GM19395 (cell line): ENCODE results near the gene BIN1.

Experiments used
- ATAC-seq: cut with Tn5 transposase; IDR thresholded peaks from one replicate; pipeline ENCODE4 v1.9.1; 2021; ENCODE audit warnings: mild to moderate bottlenecking, moderate library complexity; ENCODE audit not compliant: unreplicated experiment

Gene BIN1

GRCh38 chr2:127063701-127064590 is 43.0 kb downstream of the BIN1 start:
- ATAC-seq: peak; percentile 7

GRCh38 chr2:127061375-127062273 is 45.3 kb downstream of the BIN1 start:
- no peak for ATAC-seq

- ATAC-seq: no peak
These were observed 46.5 kb downstream of the BIN1 start for GRCh38 chr2:127060264-127060945.

- ATAC-seq: no peak
These were observed 47.4 kb downstream of the BIN1 start for GRCh38 chr2:127059559-127059958.

GRCh38 chr2:127058954-127059252 is 48.1 kb downstream of the BIN1 start:
- ATAC-seq: no peak

GRCh38 chr2:127058246-127058953 is 48.6 kb downstream of the BIN1 start:
- no peak for ATAC-seq

GRCh38 chr2:127057371-127058245 is 49.3 kb downstream of the BIN1 start:
- no peak for ATAC-seq

- no peak for ATAC-seq
These were observed 50.2 kb downstream of the BIN1 start for GRCh38 chr2:127056631-127057370.

GRCh38 chr2:127056086-127056485 is 50.9 kb downstream of the BIN1 start:
- ATAC-seq: no peak

- no peak for ATAC-seq
These were observed 51.2 kb downstream of the BIN1 start for GRCh38 chr2:127055786-127056076.

GRCh38 chr2:127054996-127055785 is 51.8 kb downstream of the BIN1 start:
- ATAC-seq: no peak

GRCh38 chr2:127054604-127054930 is 52.4 kb downstream of the BIN1 start:
- no peak for ATAC-seq

GRCh38 chr2:127053731-127054603 is 53.0 kb downstream of the BIN1 start:
- no peak for ATAC-seq

- no peak for ATAC-seq
These were observed 53.9 kb downstream of the BIN1 start for GRCh38 chr2:127052771-127053691.

- no peak for ATAC-seq
These were observed 54.7 kb downstream of the BIN1 start for GRCh38 chr2:127052057-127052770.
